Measurements from ENCODE around the gene CCNL1.
"Not testable (repeated sequence)": the region's sequence is repeated elsewhere in the genome, so short reads cannot be mapped to it uniquely, and the experiment has no call there.

CCNL1 gene

DNA sequence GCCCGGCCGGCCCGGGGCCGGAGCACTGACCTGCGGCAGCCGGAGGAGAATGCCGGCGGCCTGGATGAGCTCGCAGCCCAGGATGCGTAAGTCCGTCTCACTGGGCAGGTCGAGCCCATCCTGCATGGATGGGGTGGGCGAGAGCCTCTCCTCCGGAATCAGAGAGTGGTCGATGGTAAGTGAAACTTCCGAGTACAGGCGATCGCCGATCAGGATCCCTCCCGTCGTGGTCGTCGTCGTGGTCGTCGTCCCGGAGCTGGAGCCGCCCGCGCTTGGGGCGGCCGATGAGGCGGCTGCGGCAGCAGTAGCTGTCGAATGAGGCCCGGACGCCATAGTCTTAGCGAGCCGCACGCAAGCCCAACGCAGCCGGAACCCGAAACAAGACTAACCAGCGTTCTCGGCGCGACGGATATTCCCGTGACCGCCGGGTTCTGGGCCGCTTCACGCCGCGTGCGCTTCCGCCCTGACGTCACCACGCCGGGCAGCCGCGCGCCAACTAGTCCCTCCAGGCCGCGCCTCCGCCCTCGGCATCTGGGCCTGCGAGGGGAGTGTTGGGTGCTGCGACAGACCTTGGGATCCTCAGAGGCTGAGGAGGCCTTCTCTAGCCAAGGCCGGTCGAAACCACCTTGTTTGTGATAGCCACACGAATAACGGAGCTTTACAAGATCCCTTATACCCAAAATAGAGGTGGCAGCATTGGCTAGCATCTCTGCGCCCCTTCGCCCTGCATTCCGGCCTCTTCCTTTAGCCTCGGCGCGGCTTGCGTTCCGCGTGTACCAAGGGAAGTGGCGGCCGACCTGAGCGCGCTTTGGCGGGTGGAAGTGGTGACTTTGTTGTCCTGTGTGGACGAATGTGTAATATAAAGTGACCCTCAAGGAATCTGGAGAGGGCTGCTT is at the start of gene CCNL1:
TSS of gene CCNL1 (minus strand) at position 386 of the 896 bp plus-strand sequence. CDS start at position 333, 53 bp downstream.
- peak; percentile 96 for DNase-seq (ENCODE audit: low spot score)

DNA sequence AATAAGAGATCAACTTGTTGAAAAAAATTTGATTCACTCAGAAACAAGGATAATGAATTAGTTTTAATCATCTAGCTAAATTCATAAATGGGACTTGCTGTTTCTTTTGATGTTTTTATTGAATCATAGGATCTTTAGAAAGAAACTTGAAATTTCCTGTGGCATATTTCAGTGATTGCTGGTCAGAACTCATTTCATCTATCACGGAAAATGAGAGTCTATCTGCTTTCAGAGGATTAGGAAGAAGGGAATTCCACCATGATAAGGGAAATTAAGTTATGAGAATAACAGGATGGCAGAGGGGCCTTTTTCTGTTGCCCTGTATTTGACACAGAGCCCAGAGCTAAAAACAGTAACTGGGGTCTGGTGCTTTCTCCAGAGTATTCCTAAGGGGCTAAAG is 44.9 kb upstream of the CCNL1 start:
- DNase-seq (ENCODE audit: low spot score), result no peak

DNA sequence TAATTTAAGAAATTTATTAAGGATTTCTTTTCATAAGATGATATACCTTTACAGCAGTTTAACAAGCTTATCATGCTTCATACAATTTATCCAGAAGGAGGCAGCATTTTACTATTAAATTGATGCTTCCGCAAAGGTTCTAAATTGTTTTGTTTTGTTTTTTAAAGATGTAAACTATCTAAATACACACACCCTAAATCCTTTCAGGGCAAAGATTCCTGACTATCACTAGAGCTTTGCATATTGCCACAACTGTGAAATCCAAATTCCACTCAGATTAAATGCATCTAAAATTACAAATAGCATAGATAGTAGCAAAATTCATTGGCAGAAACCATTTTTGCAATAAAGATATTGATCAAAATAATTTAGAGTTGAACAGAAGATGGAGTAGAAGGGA is 44.5 kb upstream of the CCNL1 start:
- DNase-seq (ENCODE audit: low spot score), result peak; percentile 12

GRCh38 chr3:157201648-157202278 is 41.8 kb upstream of the CCNL1 start:
- peak; percentile 75 for DNase-seq (ENCODE audit: low spot score)

GRCh38 chr3:157199841-157200240 is 39.9 kb upstream of the CCNL1 start:
- DNase-seq (ENCODE audit: low spot score), result no peak

GRCh38 chr3:157195965-157196364 is 36.0 kb upstream of the CCNL1 start:
- DNase-seq (ENCODE audit: low spot score), result no peak

DNA sequence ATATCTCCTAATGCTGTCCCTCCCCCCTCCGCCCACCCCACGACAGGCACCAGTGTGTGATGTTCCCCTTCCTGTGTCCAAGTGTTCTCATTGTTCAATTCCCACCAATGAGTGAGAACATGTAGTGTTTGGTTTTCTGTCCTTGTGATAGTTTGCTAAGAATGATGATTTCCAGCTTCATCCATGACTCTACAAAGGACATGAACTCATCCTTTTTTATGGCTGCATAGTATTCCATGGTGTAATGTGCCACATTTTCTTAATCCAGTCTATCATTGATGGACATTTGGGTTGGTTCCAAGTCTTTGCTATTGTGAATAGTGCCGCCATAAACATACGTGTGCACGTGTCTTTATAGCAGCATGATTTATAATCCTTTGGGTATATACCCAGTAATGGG is 31.2 kb upstream of the CCNL1 start:
- not testable (repeated sequence) for DNase-seq (ENCODE audit: low spot score)

DNA sequence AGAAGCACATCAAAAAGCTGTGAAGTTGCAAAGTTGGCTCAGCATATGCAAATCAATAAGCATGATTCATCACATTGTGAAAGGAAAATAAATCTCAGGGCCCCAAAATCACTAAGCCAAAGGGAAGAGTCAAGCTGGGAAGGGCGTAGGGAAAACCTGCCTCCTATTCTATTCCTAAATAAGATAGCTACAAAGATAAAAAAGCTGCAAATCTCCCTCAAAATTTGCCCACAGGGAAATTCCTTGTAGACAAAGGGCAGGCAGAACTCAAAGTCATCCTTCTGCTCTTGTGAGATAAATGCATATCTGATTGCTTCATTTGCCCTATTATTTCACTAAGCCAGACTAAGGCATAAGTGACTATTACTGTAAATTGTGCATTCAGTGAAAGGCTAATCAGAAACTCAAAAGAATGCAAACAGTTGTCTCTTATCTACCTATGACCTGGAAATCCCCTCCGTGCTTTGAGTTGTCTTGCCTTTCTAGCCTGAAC is 30.5 kb upstream of the CCNL1 start:
- DNase-seq (ENCODE audit: low spot score), result no peak

- DNase-seq (ENCODE audit: low spot score), result no peak
Measured at GRCh38 chr3:157188391-157188790, 28.4 kb upstream of the CCNL1 start.

GRCh38 chr3:157182879-157183278 is 22.9 kb upstream of the CCNL1 start:
- DNase-seq (ENCODE audit: low spot score), result no peak

GRCh38 chr3:157180262-157180661 is 20.3 kb upstream of the CCNL1 start:
- DNase-seq (ENCODE audit: low spot score), result no peak

DNA sequence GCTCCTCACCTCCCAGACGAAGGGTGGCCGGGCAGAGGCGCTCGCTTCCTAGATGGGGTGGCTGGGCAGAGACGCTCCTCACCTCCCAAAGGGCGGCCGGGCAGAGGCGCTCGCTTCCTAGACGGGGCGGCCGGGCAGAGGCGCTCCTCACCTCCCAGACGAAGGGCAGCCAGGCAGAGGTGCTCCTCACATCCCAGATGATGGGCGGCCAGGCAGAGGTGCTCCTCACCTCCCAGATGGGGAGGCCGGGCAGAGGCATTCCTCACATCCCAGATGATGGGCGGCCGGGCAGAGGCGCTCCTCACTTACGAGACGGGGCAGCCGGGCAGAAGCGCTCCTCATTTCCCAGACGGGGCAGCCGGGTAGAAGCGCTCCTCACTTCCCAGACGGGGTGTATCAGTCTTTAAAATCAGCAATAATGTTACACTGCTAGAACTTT is 19.4 kb upstream of the CCNL1 start:
- DNase-seq (ENCODE audit: low spot score), result no peak

DNA sequence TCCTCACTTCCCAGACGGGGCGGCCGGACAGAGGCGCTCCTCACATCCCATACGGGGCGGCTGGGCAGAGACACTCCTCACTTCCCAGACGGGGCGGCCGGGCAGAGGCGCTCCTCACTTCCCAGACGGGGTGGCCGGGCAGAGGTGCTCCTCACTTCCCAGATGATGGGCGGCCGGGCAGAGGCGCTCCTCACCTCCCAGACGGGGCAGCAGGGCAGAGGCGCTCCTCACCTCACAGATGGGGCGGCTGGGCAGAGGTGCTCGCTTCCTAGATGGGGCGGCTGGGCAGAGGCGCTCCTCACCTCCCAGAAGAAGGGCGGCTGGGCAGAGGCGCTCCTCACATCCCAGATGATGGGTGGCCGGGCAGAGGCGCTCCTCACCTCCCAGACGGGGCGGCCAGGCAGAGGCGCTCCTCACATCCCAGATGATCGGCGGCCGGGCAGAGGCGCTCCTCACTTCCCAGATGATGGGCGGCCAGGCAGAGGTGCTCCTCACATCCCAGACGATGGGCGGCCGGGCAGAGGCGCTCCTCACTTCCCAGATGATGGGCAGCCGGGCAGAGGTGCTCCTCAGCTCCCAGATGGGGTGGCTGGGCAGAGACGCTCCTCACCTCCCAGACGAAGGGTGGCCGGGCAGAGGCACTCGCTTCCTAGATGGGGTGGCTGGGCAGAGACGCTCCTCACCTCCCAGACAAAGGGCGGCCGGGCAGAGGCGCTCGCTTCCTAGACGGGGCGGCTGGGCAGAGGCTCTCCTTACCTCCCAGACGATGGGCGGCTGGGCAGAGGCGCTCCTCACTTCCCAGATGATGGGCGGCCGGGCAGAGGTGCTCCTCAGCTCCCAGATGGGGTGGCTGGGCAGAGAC is 18.8 kb upstream of the CCNL1 start:
- DNase-seq (ENCODE audit: low spot score), result not testable (repeated sequence)

- not testable (repeated sequence) for DNase-seq (ENCODE audit: low spot score)
Measured at GRCh38 chr3:157177801-157178453, 18.0 kb upstream of the CCNL1 start.

DNA sequence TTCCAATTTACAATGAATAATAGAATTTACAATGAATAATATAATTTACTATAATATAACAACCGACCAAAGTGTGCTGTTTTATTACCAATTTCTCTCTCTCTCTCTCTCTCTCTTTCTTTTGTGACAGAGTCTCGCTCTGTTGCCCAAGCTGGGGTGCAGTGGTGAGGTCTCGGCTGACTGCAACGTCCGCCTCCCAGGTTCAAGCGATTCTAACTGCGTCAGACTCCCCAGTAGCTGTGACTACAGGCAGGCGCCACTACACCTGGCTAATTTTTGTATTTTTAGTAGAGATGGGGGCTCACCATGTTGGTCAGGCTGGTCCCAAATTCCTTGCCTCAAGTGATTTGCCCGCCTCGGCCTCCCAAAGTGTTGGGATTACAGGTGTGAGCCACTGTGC is 17.0 kb upstream of the CCNL1 start:
- DNase-seq (ENCODE audit: low spot score), result no peak

DNA sequence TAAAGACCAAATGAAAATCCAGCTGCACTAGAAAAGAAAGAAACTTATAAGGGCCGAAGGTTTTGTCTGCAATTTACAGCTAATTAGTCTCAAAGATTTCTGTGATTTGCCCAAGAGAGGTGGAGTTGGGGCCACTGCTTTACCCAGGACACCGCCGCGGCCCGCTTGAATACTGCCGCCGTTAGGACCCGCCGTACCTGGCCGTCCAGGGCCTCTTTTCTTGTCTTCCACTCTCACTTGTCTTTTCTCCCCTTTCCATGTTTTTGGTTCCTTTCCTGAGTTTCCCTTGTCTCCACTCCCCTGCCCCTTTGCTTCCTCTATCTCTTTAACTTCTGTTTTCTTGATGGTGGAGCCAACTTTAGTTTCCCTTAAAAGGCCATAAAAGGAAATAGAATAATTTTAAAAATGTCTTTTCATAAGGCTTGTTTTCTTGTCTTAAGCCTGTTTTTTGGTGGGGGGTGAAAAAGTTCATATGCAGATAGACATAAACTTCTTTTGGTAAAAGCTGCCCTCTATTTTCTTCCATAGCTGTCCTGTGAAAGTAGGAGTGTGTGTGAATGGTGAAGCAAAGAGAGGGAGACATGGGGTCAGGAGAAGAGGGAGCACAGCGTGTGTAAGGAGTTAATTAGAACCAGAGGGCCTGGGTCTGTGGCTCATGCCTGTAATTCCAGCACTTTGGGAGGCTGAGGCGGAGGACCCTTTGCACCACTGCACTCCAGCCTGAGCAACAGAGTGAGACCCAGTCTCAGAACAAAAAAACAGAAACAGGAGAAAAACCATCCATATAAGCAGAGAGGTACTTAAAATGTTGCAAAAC is 16.0 kb upstream of the CCNL1 start:
- peak; percentile 45 for DNase-seq (ENCODE audit: low spot score)

- peak; percentile 100 for DNase-seq (ENCODE audit: low spot score)
Measured at GRCh38 chr3:157174649-157175498, 14.9 kb upstream of the CCNL1 start.

DNA sequence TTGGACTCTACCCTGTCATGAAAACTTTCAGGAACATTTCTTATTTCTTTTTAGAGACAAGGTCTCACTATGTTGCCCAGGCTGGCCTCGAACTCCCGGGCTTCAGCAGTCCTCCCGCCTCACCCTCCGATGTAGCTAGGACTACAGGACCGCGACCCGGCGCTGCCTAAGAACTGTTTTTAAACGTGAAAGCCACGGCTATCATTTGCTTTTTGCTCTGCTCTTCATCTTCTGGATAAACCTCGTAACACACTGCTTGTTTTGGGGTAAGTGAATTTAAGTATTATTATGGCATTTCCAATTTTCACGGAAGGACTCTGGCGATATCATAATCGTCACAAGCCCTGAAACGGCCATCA is 14.3 kb upstream of the CCNL1 start:
- no peak for DNase-seq (ENCODE audit: low spot score)

DNA sequence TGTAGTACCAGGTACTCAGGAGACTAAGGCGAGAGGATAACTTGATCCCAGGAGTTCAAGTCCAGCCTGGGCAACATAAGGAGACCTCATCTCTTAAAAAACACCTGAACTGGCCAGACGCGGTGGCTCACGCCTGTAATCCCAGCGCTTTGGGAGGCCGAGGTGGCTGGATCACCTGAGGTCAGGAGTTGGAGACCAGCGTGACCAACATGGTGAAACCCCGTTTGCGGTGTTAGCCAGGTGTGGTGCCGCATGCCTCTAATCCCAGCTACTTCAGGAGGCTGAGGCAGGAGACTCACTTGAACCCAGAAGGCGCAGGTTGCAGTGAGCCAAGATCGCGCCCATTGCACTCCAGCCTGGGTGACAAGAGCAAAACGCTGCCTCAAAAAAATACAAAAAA is 13.4 kb upstream of the CCNL1 start:
- DNase-seq (ENCODE audit: low spot score), result not testable (repeated sequence)

DNA sequence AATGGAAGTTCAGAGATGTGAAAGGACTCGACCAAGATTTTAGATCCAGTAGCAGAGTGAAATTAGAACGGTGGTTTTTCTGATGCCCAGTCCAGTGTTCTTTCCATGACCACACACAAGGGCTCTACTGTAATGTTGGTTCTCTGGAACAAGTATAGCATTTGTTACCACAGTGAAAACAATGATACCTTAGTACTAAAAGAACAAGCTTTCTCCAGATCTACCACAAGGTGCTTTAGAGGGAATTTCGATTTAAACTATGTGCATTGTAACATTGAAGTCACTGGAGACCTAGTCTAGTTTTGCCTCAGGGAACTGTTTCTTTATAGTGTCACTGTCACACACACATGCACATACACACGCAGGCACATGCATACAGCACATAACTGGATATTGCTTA is 12.8 kb upstream of the CCNL1 start:
- no peak for DNase-seq (ENCODE audit: low spot score)
